ENCODE measurements around the gene RPS26.

The RPS26 gene

DNA sequence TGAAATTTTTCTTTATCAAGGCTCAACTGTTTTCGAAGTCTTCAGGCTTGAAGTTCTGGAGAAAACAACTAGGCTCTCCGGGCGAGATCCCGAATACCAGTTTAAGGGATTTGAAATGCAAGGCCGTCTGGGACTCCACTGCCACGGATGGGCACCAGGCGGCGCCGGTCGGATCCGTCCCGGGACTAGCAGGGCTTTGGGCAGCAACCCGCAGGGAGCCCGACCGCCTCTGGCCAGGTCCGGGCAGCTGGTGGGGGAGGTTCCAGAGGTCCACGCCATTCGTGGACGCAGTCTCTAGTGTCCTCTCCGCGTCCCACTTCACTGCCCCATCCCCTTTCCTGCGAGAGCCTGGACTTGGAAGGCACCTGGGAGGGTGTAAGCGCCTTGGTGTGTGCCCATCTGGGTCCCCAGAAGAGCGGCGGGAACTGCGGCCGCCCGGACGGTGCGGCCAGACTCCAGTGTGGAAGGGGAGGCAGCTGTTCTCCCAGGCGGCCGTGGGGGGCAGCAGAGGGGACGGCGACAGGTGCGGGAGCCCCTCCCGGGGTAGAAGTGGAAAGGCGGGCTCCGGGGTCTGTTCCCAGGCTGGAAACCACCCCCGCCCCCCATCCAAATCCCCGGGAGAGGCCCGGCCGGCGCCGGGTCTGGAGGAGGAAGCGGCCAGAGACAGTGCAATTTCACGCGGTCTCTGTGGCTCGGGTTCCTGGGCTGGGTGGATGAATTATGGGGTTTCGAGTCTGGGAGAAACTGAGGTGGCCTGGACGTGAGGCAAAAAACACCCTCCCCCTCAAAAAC, 37.4 kb downstream of the RPS26 start:
- DNase-seq (ENCODE audit: low read depth in 2 of 2) = peak in 1 of 2 experiments; percentile 4

DNA sequence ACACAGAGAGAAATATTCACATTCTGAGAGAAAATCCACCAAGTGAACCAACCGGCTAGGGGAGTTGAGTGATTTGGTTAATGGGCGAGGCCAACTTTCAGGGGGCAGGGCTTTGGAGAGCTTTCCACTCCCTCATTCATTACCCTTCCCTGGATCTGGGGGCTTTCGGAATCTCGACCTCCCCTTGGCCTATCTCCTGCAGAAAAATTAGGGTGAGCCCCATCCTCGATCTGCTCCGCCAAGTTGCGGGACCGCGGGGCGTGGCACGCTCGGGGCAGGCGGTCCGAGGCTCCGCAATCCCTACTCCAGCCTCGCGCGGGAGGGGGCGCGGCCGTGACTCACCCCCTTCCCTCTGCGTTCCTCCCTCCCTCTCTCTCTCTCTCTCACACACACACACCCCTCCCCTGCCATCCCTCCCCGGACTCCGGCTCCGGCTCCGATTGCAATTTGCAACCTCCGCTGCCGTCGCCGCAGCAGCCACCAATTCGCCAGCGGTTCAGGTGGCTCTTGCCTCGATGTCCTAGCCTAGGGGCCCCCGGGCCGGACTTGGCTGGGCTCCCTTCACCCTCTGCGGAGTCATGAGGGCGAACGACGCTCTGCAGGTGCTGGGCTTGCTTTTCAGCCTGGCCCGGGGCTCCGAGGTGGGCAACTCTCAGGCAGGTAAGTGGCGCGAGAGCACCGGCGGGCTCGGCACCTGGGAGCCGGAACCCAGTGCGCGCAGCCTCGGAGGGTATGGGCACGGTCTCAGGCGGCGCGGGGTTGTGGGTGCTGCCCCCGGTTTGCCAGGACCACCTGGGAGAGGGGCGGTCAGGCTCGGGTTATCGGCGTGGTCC, 38.2 kb downstream of the RPS26 start, which contains the start of gene ERBB3:
TSS of gene ERBB3 (plus strand) at position 443 of the 833 bp plus-strand sequence. CDS start at position 579, 136 bp downstream.
- peak; percentile 34 for DNase-seq (ENCODE audit: low read depth in 2 of 2)

DNA sequence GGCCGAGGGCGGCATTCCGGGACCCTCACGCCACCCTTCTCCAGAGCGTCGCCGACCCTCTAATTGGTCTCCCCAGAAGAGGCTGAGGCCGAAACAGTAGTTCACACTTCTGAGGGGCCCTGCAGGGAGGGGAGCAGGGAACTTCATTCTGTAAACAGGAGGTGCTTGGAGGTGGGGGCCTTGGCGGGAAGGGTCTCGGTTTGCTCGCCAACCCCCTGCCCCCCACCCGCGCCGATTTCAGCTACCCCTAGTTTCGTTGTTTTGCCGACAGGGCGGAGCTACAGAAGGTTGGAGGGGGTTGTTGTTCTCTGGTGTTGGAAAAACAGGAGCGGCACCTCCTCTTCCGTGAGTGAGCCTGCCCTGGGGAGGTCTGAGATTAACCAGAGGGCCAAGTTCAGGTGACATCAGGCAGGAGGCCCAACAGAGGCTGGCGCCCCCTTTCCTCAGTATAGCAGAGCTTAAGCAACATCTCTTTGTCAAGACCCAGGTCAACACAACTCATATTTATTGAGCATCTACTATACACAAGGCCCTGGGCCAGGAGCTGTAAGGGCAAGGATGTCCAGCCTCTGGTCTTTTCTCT, 38.9 kb downstream of the RPS26 start:
- DNase-seq (ENCODE audit: low read depth in 2 of 2) = no peak

DNA sequence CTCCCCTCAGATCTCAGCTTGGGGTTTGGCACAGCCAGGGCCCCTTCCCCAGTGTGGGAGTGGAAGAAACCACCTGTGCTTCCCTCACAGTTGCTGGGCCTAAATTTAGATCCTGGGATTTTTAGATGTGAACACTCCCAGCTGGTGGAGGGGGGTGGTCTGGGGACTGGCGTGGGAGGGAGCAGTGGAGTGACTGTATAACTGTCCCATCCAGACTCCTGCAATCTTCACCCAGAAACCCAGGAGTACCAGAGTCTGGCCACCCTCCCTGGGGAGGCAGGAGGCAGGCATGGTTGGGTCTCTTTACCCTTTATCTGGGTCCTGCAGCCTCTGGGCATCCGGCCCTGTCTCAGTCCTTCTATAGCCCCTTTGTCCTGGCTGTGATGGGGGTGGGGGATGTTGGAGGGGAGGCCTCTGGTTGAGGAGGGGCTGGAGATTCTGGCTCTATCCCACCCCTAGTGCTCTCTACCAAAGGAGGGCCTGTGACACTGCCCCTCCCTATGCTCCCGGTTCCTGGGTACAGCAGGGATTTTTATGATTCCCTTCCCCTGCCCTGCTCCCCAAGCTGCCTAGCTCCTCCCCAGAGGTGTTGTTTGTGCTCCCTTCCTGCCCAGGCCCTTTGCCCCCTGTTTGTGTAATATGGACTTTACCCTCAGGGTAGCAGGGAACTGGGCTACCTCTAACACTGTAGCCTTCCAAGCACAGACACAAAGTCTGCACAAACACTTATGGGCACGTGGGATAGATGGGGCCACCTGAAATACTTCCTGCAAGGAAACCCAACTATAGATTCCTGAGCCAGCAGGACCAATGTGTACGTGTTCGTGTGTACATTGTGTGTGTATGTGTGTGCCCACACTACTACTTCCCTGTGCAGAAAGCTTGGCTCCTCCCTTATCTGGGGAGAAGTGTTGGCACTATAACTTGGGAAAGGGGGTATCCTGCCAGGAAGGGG, 40.0 kb downstream of the RPS26 start:
- DNase-seq (ENCODE audit: low read depth in 2 of 2) = no peak

DNA sequence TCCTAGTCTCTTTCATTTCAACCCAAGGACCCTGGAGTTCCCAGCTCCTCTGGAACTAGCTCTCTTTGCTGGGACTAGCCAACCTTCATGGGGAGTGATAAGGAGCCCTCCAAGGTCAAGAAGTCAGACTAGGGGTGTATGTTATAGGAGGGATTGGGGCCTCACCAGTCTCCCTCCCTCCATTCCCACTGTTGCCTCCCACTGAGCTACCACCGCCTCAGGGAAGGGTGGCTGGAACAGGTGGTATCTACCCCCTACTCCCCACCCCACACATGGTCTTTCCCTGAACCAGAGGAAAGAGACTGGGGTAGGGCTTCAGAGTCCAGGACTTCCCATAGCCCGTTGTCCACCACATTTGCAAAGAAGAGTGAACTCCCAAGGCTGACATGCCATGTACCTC, 40.7 kb downstream of the RPS26 start:
- no peak for DNase-seq (ENCODE audit: low read depth in 2 of 2)

DNA sequence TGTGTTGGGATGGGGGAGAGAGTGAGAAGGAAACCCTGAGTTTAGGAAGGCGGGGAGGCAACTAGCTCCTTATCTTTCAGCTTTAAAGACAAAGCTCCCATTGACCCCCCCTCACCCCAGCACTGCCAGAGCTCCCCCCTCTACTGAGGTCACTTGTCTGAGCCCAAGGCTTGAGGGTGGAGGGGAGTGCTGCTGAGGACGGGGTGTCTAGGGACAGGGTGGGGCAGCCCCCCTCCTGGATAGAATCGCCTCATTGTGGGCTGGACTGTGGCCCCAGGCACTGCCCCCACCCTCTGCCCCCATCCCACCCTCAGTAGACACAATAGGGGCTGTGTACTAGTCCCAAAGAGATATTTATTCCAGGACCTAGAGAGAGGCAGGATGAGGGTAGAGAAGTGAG, 41.2 kb downstream of the RPS26 start:
- DNase-seq (ENCODE audit: low read depth in 2 of 2) = no peak

DNA sequence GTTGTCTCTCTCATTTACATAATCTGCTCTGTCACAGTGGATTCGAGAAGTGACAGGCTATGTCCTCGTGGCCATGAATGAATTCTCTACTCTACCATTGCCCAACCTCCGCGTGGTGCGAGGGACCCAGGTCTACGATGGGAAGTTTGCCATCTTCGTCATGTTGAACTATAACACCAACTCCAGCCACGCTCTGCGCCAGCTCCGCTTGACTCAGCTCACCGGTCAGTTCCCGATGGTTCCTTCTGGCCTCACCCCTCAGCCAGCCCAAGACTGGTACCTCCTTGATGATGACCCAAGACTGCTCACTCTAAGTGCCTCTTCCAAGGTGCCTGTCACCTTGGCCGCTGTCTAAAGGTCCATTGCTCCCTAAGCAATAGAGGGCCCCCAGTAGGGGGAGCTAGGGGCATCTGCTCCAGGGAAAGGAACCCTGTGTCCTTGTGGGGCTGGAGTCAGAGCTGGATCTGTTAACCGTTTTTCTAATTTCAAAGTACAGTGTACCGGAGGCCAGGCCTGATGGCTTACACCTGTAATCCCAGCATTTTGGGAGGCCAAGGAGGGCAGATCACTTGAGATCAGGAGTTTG, 43.3 kb downstream of the RPS26 start:
- DNase-seq (ENCODE audit: low read depth in 2 of 2) = no peak

DNA sequence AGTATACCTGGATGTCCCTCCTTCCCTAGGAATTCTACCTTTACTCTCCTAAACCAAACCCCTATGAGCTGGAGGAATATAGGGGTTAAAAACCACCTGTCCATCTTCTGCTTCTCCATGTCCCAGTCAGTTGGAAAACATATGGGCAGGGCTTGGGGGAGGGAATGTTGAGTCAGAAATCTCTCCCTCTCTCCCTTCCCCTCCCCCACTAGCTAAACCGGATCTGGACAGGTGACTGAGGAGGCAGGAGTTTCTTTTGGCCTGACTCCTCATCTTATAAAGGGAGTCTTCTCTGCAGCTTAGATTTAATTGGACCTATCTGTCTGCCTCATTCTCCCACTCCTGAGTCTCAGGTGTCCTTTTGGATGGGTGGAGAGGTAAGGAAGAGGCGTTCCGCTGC, 44.4 kb downstream of the RPS26 start:
- no peak for DNase-seq (ENCODE audit: low read depth in 2 of 2)

DNA sequence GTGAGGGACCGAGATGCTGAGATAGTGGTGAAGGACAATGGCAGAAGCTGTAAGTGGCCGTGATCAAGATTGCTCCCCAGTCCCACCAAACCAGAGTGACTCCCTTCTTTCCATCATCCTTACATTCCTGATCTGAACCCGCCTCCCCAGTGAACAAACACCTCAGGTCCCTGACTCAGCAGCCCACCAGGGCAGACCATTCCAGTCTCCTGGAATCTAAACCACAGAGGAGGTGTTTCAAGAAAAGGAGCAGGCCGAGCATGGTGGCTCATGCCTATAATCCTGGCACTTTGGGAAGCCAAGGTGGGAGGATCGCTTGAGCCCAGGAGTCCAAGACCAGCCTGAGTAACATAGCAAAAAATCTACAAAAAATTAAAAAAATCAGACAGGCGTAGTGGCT, 44.9 kb downstream of the RPS26 start:
- DNase-seq (ENCODE audit: low read depth in 2 of 2) = no peak

DNA sequence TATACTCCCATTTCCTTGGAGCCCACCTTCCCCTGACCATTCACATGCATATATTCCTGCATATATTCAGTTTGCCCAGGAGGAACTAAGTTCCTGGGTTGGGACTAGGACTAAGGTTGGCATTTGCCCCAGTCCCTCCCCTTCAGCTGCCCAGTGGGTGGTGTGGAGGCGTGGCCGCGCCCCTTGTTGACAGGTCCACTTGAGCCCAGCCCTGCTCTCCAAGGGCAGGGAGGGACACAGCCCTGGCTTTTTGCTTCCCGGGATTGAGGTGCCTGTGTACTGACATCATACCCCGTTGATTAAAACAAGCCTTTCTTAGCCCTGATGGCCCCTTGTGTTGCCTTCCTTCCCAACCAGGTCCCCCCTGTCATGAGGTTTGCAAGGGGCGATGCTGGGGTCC, 45.5 kb downstream of the RPS26 start:
- DNase-seq (ENCODE audit: low read depth in 2 of 2) = no peak
